ENCODE data around the gene KLF13. TPM values are rescaled to one million over a fixed set of nuclear protein-coding genes. Genes with fewer than 3 reads are reported as not detected.

KLF13 gene
- total RNA-seq, 1 experiment from 2014 or later, result 78.6 TPM

DNA sequence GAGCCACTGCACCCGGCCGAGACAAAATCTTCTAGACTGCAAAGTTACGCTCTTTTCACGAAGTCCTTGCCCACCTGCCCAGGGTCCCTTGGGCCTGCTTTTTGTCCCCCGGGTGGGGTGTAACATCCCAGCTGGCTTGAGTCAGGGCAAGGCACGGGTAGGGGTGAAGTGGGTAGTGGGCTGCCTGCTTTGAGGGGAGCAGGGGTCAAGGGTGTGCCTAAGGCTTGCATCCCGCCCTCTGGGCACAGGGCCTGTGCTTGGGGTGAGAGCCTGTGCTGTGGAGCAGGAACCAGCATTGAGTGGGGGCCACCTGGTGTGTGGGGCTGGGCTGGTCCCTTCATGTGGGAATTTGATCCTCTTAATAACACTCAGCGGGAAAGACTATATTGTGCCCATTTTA, 74.6 kb downstream of the KLF13 start:
- DNase-seq (ENCODE audit: low read depth, low spot score) (no peak), ATAC-seq (no peak)
- Histone ChIP-seq H3K4me1 (ENCODE audit: control insufficient read depth, insufficient read depth, low read length) (peaks cover 13% of the 10 kb centered on the region), H3K4me3 (ENCODE audit: low read depth in 2 of 2, low read length in 2 of 2) (no peak overlapping the region), H3K9me3 (ENCODE audit: control insufficient read depth, insufficient read depth, low read depth, low read length) (no peaks in the 10 kb centered on the region), H3K27ac (ENCODE audit: low read length) (no peak overlapping the region), H3K36me3 (ENCODE audit: control insufficient read depth, insufficient read depth, low read length) (no peaks in the 10 kb centered on the region), H3K27me3 (ENCODE audit: control insufficient read depth, insufficient read depth, low read length) (no peaks in the 10 kb centered on the region)
- ChIA-PET POLR2A (no interaction called here), CTCF (no interaction called here)
- intact Hi-C loops (cut with micrococcal nuclease; ENCODE audit: unreplicated experiment), result no loop called here
- no TSS peak for BruUV-seq (replicated peaks)
- in situ Hi-C loops (cut with HindIII; ENCODE audit: low pct_unique_long_range_greater_than_20kb, low sequenced_read_pairs), result no loop called here
- TF ChIP-seq, protein P1, sequence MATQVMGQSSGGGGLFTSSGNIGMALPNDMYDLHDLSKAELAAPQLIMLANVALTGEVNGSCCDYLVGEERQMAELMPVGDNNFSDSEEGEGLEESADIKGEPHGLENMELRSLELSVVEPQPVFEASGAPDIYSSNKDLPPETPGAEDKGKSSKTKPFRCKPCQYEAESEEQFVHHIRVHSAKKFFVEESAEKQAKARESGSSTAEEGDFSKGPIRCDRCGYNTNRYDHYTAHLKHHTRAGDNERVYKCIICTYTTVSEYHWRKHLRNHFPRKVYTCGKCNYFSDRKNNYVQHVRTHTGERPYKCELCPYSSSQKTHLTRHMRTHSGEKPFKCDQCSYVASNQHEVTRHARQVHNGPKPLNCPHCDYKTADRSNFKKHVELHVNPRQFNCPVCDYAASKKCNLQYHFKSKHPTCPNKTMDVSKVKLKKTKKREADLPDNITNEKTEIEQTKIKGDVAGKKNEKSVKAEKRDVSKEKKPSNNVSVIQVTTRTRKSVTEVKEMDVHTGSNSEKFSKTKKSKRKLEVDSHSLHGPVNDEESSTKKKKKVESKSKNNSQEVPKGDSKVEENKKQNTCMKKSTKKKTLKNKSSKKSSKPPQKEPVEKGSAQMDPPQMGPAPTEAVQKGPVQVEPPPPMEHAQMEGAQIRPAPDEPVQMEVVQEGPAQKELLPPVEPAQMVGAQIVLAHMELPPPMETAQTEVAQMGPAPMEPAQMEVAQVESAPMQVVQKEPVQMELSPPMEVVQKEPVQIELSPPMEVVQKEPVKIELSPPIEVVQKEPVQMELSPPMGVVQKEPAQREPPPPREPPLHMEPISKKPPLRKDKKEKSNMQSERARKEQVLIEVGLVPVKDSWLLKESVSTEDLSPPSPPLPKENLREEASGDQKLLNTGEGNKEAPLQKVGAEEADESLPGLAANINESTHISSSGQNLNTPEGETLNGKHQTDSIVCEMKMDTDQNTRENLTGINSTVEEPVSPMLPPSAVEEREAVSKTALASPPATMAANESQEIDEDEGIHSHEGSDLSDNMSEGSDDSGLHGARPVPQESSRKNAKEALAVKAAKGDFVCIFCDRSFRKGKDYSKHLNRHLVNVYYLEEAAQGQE (IDR thresholded peaks at IDR 0.05; ENCODE audit: insufficient read depth in 1 of 2, low read depth in 2 of 2, low read length in 1 of 2), result no peak
- TF ChIP-seq POLR2AphosphoS5 (IDR thresholded peaks at IDR 0.05; ENCODE audit: low read depth, low read length), result no peak
- TF ChIP-seq TCF7L2 (IDR thresholded peaks at IDR 0.05; ENCODE audit: low read depth, low read length), result no peak
- TF ChIP-seq SIN3A (IDR thresholded peaks at IDR 0.05; ENCODE audit: borderline replicate concordance, insufficient read depth, low read depth, low read length), result no peak
- TF ChIP-seq, protein P2, sequence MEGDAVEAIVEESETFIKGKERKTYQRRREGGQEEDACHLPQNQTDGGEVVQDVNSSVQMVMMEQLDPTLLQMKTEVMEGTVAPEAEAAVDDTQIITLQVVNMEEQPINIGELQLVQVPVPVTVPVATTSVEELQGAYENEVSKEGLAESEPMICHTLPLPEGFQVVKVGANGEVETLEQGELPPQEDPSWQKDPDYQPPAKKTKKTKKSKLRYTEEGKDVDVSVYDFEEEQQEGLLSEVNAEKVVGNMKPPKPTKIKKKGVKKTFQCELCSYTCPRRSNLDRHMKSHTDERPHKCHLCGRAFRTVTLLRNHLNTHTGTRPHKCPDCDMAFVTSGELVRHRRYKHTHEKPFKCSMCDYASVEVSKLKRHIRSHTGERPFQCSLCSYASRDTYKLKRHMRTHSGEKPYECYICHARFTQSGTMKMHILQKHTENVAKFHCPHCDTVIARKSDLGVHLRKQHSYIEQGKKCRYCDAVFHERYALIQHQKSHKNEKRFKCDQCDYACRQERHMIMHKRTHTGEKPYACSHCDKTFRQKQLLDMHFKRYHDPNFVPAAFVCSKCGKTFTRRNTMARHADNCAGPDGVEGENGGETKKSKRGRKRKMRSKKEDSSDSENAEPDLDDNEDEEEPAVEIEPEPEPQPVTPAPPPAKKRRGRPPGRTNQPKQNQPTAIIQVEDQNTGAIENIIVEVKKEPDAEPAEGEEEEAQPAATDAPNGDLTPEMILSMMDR (IDR thresholded peaks at IDR 0.05), result no peak

- Histone ChIP-seq H3K27me3 (ENCODE audit: control insufficient read depth, insufficient read depth, low read length) (no peaks in the 10 kb centered on the region), H3K27ac (ENCODE audit: low read length) (no peak overlapping the region), H3K4me3 (ENCODE audit: low read depth in 2 of 2, low read length in 2 of 2) (no peak overlapping the region), H3K9me3 (ENCODE audit: control insufficient read depth, insufficient read depth, low read depth, low read length) (no peaks in the 10 kb centered on the region), H3K4me1 (ENCODE audit: control insufficient read depth, insufficient read depth, low read length) (peaks cover 10% of the 10 kb centered on the region), H3K36me3 (ENCODE audit: control insufficient read depth, insufficient read depth, low read length) (no peaks in the 10 kb centered on the region)
- BruUV-seq (replicated peaks), result no TSS peak
- no peak for ATAC-seq
- DNase-seq (ENCODE audit: low read depth, low spot score), result no peak
- TF ChIP-seq SIN3A (IDR thresholded peaks at IDR 0.05; ENCODE audit: borderline replicate concordance, insufficient read depth, low read depth, low read length) (no peak), POLR2AphosphoS5 (IDR thresholded peaks at IDR 0.05; ENCODE audit: low read depth, low read length) (no peak), TCF7L2 (IDR thresholded peaks at IDR 0.05; ENCODE audit: low read depth, low read length) (no peak)
- TF ChIP-seq, protein P1 (IDR thresholded peaks at IDR 0.05; ENCODE audit: insufficient read depth in 1 of 2, low read depth in 2 of 2, low read length in 1 of 2), result no peak
- TF ChIP-seq, protein P2 (IDR thresholded peaks at IDR 0.05), result no peak
- intact Hi-C loops (cut with micrococcal nuclease; ENCODE audit: unreplicated experiment) (no loop called here), in situ Hi-C loops (cut with HindIII; ENCODE audit: low pct_unique_long_range_greater_than_20kb, low sequenced_read_pairs) (no loop called here)
- CTCF ChIA-PET, result no interaction called here
- POLR2A ChIA-PET, result interaction anchor here (0.6 kb wide), 1 partner anchor 99 kb away, joined by 6 read pairs; no protein-coding TSS in a partner anchor
Observed at GRCh38 chr15:31402003-31402402, 75.4 kb downstream of the KLF13 start.
